ENCODE data around the gene JAZF1. TPM values are rescaled to one million over a fixed set of nuclear protein-coding genes. Genes with fewer than 3 reads are reported as not detected.
A peak's percentile ranks its signal among the peaks of the same experiment; 100 is the strongest.

Gene JAZF1
- total RNA-seq, 1 experiment from 2014 or later: 1.5 TPM

DNA sequence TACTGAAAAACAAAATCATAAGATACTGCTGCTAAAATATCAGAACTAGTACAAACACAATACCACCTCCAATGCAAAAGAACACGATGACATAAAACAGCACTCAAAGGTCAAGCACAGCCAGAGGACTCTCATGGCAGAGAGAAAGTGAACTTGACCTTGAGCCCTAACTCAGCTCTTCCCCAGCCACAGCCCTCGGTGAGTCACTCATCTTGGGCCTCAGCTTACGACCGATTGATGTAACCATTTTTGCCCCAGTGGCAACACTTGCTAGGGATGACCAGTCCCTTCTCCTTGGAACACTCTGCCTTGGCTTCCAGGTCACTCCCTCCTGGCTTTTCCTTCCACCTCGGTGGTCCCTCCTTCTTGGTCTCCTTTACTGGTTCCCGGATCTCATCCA, 77.8 kb downstream of the JAZF1 start:
- H3K4me3 ChIP-seq (ENCODE audit: low read depth, low read length, poor library complexity, severe bottlenecking): no peak overlapping the region

GRCh38 chr7:28096713-28097112, 83.9 kb downstream of the JAZF1 start:
- no peak for TF ChIP-seq EZH2 (IDR thresholded peaks at IDR 0.05; ENCODE audit: borderline replicate concordance, low read depth, low read length, poor library complexity, severe bottlenecking)
- TF ChIP-seq, protein P1, sequence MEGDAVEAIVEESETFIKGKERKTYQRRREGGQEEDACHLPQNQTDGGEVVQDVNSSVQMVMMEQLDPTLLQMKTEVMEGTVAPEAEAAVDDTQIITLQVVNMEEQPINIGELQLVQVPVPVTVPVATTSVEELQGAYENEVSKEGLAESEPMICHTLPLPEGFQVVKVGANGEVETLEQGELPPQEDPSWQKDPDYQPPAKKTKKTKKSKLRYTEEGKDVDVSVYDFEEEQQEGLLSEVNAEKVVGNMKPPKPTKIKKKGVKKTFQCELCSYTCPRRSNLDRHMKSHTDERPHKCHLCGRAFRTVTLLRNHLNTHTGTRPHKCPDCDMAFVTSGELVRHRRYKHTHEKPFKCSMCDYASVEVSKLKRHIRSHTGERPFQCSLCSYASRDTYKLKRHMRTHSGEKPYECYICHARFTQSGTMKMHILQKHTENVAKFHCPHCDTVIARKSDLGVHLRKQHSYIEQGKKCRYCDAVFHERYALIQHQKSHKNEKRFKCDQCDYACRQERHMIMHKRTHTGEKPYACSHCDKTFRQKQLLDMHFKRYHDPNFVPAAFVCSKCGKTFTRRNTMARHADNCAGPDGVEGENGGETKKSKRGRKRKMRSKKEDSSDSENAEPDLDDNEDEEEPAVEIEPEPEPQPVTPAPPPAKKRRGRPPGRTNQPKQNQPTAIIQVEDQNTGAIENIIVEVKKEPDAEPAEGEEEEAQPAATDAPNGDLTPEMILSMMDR (conservative IDR thresholded peaks at IDR 0.05; ENCODE audit: low read depth, low read length): peak; percentile 85
- no peak overlapping the region for H3K27ac ChIP-seq (ENCODE audit: low read depth, low read length, poor library complexity, severe bottlenecking)
- no peaks in the 10 kb centered on the region for H3K9me3 ChIP-seq (ENCODE audit: low read depth, low read length, poor library complexity, severe bottlenecking)
- ChIA-PET CTCF (interaction anchor here (0.6 to 1.9 kb wide), 4 partner anchors 17 to 1234 kb away, joined by 3 to 7 read pairs (median 5); no protein-coding TSS in a partner anchor), POLR2A (ENCODE audit: low non-redundant PET) (interaction anchor here (0.6 kb wide), 1 partner anchor 35 kb away, joined by 4 read pairs; no protein-coding TSS in a partner anchor)
- H3K4me1 ChIP-seq (ENCODE audit: insufficient read depth, low read length, poor library complexity, severe bottlenecking): no peaks in the 10 kb centered on the region
- H3K4me3 ChIP-seq (ENCODE audit: low read depth, low read length, poor library complexity, severe bottlenecking): no peak overlapping the region
- H3K36me3 ChIP-seq (ENCODE audit: insufficient read depth, low read length, poor library complexity, severe bottlenecking): no peaks in the 10 kb centered on the region
- DNase-seq (ENCODE audit: low spot score): peak; percentile 54
- no TSS peak for BruUV-seq (replicated peaks)
- intact Hi-C loops (cut with micrococcal nuclease; ENCODE audit: unreplicated experiment): loop anchor here (5.0 kb wide), 1 partner anchor 899 kb away; no protein-coding TSS in a partner anchor
- H3K27me3 ChIP-seq (replicated peaks; ENCODE audit: insufficient read depth, low read depth, low read length, poor library complexity): peaks cover 3% of the 10 kb centered on the region

More for the DNA sequence above, 77.8 kb downstream of the JAZF1 start:
- Histone ChIP-seq H3K9me3 (ENCODE audit: low read depth, low read length, poor library complexity, severe bottlenecking) (no peaks in the 10 kb centered on the region), H3K27me3 (replicated peaks; ENCODE audit: insufficient read depth, low read depth, low read length, poor library complexity) (peaks cover 3% of the 10 kb centered on the region), H3K36me3 (ENCODE audit: insufficient read depth, low read length, poor library complexity, severe bottlenecking) (no peaks in the 10 kb centered on the region), H3K27ac (ENCODE audit: low read depth, low read length, poor library complexity, severe bottlenecking) (no peak overlapping the region), H3K4me1 (ENCODE audit: insufficient read depth, low read length, poor library complexity, severe bottlenecking) (no peaks in the 10 kb centered on the region)
- ChIA-PET POLR2A (ENCODE audit: low non-redundant PET) (no interaction called here), CTCF (no interaction called here)
- no TSS peak for BruUV-seq (replicated peaks)
- intact Hi-C loops (cut with micrococcal nuclease; ENCODE audit: unreplicated experiment): no loop called here
- TF ChIP-seq, protein P1 (conservative IDR thresholded peaks at IDR 0.05; ENCODE audit: low read depth, low read length): no peak
- no peak for TF ChIP-seq EZH2 (IDR thresholded peaks at IDR 0.05; ENCODE audit: borderline replicate concordance, low read depth, low read length, poor library complexity, severe bottlenecking)
- DNase-seq (ENCODE audit: low spot score): no peak

DNA sequence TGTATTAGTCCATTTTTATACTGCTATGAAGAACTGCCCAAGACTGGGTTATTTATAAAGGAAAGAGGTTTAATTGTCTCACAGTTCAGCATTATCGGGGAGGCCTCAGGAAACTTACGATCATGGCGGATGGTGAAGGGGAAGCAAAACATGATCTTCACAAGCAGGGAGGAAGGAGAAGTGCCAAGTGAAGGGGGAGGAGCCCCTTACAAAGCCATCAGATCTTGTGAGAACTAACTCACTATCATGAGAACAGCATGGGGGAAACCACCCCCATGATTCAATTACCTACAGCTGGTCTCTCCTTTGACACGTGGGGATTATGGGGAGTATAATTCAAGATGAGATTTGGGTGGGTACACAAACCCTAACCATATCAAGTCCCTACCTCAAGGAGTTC, 85.4 kb downstream of the JAZF1 start:
- DNase-seq (ENCODE audit: low spot score): no peak
- ChIA-PET CTCF (no interaction called here), POLR2A (ENCODE audit: low non-redundant PET) (no interaction called here)
- H3K27me3 ChIP-seq (replicated peaks; ENCODE audit: insufficient read depth, low read depth, low read length, poor library complexity): peaks cover 3% of the 10 kb centered on the region
- TF ChIP-seq EZH2 (IDR thresholded peaks at IDR 0.05; ENCODE audit: borderline replicate concordance, low read depth, low read length, poor library complexity, severe bottlenecking): no peak
- TF ChIP-seq, protein P1 (conservative IDR thresholded peaks at IDR 0.05; ENCODE audit: low read depth, low read length): no peak
- no peaks in the 10 kb centered on the region for H3K9me3 ChIP-seq (ENCODE audit: low read depth, low read length, poor library complexity, severe bottlenecking)
- no peak overlapping the region for H3K27ac ChIP-seq (ENCODE audit: low read depth, low read length, poor library complexity, severe bottlenecking)
- H3K4me1 ChIP-seq (ENCODE audit: insufficient read depth, low read length, poor library complexity, severe bottlenecking): no peaks in the 10 kb centered on the region
- no TSS peak for BruUV-seq (replicated peaks)
- intact Hi-C loops (cut with micrococcal nuclease; ENCODE audit: unreplicated experiment): loop anchor here (5.0 kb wide), 1 partner anchor 898 kb away; no protein-coding TSS in a partner anchor
- H3K36me3 ChIP-seq (ENCODE audit: insufficient read depth, low read length, poor library complexity, severe bottlenecking): no peaks in the 10 kb centered on the region
- H3K4me3 ChIP-seq (ENCODE audit: low read depth, low read length, poor library complexity, severe bottlenecking): no peak overlapping the region
